Right renal pelvis (tissue), 4 donors: ENCODE data around the gene ACSF3. TPM values are rescaled to one million over a fixed set of nuclear protein-coding genes. Genes with fewer than 3 reads are reported as not detected.

Experiments
- DNase-seq, 4 donors: peaks; one replicate each; pipeline ENCODE4 v3.0.0-alpha.2; 2013; ENCODE audit warnings: low read depth in 4 of 4, low spot score in 3 of 4, missing footprints in 1 of 4
- polyA plus RNA-seq, 4 donors: library from polyadenylated mRNA; unstranded; fragments of 120-200 nt; gene quantifications; one replicate each; pipeline ENCODE4 v1.2.1, GENCODE V29; 2013; ENCODE audit not compliant: insufficient read length in 4 of 4

Gene ACSF3
- polyA plus RNA-seq, 4 donors, result 30.4 to 35.7 (median 31.4) TPM

DNA sequence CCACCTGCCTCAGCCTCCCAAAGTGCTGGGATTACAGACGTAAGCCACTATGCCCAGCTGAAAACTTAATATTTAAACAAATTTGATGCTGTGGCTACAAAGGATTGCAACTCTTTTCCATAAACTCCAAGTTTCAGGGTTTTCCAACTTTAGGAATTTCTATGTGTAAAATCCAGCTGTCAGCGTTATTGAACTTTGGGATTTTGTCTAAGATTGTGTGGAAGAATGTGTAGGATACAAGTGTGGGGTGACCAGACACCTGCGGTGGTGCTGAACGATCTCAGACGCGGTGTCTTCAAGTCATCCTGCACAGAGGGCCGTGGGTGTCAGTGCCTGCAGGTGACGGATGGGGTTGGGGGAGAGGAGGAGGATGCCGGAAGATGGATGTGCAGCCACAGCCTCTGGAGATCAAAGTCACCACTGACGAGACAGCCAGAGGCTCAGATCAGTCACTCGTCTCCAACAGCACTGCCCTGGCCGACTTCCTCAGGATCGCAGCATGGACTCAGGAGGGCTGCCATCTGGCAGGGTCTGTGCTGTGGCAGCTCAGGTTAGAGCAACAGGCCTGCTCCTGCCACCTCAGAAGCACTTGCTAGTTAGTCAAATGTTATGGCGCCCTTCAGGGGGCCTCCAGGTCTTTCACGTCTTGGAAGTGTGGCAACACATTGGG is 13.0 kb downstream of the ACSF3 start:
- DNase-seq, result no peak

GRCh38 chr16:89107203-89107582 is 13.5 kb downstream of the ACSF3 start:
- DNase-seq, result no peak

GRCh38 chr16:89108416-89108815 is 14.8 kb downstream of the ACSF3 start:
- DNase-seq, result no peak

DNA sequence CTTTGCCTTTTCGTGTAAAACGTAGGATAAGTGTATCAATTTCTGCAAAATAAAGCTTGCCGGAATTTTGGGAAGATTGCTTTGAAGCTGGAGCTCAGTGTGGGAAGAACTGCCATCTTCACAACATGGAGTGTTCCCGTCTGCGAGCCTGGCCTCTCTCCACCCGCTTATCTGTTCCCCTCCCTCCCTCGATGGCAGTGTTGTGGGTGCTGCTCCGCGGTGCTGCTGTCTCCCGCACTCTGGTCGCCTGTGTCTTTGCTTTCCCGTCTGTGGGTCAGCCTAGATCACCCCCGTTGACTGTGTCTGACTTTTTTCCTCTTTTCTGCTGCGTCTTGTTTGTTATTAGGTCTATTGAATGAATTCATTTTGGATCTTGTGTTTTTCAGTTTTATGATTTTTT is 17.0 kb downstream of the ACSF3 start:
- DNase-seq, result no peak

- DNase-seq, result no peak
Observed at GRCh38 chr16:89111263-89111662, 17.6 kb downstream of the ACSF3 start.

- DNase-seq, result no peak
Observed at GRCh38 chr16:89112377-89113151, 18.9 kb downstream of the ACSF3 start.

- DNase-seq, result no peak
Observed at GRCh38 chr16:89113152-89113547, 19.5 kb downstream of the ACSF3 start.

DNA sequence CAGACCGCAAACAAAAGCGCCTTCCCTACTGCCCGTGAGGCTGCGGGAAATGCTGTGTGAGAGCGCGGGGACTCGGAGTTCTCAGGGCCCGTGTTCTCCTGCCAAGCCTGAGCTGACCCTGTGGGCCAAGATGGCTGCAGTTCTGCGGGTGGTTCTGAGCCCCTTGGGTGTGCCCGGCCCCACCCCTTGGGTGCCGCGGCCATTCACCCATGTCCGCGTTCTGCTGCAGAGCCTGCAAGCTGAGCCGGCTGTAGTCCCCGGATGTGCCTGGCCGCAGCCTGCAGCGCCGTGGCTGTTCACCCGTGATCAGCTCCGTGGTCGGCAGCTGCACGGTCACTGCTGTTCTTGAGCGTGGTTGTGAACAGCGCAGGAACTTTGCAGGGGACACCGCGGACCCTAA is 20.0 kb downstream of the ACSF3 start:
- no peak for DNase-seq

DNA sequence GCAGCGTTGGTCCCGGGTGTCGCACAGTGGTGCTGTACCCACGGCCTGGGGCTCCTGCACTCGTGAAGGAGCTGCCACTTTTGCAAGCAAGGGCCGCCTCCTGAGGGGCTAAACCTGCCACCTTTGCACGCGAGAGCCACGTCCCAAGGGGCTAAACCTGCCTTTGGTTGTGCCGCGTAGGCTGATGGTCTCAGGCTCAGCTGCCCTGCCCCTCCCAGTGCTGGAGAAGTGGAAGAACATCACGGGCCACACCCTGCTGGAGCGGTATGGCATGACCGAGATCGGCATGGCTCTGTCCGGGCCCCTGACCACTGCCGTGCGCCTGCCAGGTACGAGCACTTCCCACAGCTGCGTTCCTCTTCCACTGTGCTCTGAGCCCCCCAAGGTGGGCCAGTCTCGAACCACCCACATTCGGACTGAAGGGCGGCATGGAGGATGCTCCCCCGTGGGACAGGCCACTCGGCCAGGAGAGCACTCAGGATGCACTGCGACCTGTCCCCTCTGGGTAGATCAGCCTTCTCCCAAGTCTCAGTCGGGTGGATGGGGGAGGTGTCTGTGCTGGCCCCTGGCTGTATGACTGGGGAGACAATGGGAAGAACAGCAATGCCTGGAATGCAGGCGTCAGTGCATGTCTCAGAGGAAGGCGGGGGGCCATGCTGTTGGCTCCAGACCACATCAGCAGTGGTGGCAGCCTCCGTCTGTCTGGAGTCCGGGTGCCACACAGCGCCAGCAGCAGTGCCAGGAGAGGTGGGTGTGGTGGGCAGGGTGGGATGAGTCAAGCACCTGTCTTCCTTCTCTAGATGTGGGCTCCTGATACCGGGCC is 20.7 kb downstream of the ACSF3 start:
- no peak for DNase-seq

- no peak for DNase-seq
Observed at GRCh38 chr16:89115216-89115861, 21.7 kb downstream of the ACSF3 start.

DNA sequence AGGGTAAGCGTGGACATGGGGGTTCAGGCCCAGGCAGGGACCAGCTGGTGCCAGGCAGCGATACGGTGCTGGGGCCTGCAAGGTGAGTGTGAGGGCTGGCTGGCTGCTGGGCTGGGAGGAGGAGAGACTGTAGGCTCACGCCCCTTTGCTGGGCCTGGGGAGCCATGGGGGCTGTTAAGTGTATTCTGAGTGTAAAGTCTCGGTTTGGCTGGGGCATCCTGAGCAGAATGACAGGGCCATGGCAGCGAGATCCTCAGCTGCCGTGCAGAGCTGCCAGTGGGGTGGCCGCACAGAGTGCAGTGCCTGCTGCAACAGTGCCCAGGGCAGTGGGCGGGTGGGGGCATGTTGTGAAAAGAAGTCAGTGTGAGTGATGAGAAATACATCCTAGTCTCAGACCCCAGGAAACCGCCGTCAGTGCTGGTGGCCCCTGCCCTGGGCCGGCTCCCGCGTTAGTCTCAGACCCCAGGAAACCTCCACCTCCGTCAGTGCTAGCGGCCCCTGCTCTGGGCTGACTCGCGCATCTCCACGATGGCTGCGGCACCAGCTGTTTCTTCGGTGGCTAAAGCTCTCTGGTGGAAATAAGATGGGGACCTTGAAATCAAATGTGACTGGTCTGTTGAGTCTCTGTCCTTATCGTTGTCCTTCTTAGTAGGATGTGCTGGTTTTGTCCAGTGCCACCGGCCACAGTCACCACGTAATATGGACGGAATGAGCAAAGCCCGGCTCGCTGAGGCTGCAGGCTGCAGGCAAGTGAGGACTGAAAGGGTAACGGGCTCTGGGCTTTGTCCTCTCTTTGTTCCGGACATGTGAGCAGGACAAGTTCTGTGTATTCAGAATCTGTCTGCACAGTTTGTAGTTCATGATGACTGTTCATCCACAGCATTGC is 22.9 kb downstream of the ACSF3 start:
- no peak for DNase-seq

- DNase-seq, result no peak
Observed at GRCh38 chr16:89117227-89117974, 23.7 kb downstream of the ACSF3 start.

GRCh38 chr16:89117975-89118289 is 24.3 kb downstream of the ACSF3 start:
- no peak for DNase-seq

DNA sequence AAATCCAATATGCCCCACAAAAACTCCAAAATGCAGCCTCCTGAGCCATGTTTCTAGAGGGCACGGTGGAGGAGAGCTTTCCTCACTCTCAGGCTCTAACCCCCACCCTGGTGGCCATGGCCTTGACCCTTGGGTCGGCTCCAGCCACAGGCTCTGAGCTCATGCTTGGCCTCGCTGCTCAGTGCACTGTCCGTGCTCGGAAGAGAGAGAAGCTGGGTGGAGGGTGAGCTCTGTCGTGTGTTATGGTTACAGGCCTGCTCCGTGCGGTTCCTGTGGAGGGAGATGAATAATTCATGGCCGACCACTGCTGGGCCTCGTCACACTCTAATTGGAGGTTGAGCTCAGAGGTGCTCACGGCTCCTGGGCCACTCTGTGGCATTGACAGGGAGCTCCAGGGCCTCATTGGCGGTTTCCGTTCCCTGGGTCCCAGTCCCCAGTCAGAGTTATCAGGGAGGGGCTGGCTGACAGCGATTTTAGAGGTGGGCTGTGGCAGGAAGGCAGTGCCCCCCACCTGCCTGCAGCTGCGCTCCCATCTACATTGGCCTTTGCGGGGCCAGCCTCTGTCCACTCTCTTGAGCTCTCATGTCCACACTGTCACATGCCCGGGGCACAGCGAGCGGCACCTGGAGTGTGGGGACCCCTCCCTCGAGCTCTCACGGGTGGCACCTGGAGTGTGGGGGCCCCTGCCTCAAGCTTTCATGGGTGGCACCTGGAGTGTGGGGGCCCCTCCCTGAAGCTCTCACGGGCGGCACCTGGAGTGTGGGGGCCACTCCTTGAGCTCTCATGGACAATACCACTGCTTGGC is 24.9 kb downstream of the ACSF3 start:
- DNase-seq, result no peak

DNA sequence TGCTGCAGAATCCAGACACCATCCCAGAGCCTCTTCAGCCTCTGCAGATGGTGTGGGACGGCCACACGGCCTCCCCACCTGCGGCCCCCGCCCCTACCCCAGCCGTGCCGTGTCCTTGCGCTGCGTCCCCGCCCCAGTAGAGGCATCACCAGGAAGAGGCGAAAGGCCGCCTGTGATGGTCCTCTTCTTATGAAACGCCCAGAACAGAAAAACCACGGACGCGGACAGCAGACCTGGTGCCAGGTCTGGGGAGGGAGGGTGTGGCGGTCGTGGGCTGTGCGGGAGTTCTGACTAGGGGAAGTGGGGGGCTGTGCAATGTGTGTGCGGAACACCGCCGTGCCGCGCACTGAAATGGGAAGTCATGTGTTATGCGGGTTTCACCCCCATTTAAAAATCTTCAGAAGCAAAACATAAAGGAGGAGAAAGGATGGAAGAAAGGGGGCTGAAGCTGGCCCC is 25.5 kb downstream of the ACSF3 start:
- DNase-seq, result no peak

GRCh38 chr16:89119661-89120141 is 26.0 kb downstream of the ACSF3 start:
- no peak for DNase-seq

DNA sequence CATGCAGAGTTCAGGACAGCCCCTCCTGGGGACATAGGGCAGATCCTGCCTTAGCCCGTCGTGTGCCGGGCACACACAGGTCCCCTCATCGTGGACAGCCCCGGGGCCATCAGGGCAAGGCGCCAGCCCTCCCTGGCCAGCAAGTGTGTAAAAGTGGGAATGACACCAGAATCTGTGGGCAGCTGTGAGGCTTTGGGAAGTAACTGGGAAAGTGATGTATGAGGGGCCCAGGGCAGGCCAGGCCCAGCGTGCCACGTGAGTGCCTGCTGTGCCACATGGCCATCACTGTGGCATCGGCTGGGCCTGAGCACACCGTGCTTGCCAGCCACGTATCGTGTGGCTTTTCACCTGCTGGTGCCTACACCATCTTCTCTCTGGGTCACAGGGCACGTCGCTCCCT is 26.6 kb downstream of the ACSF3 start:
- DNase-seq, result no peak

- DNase-seq, result no peak
Observed at GRCh38 chr16:89120921-89121351, 27.3 kb downstream of the ACSF3 start.
